ENCODE data around the gene CGA. TPM values are rescaled to one million over a fixed set of nuclear protein-coding genes. Genes with fewer than 3 reads are reported as not detected.

Gene CGA
- total and polyA plus RNA-seq, 9 donors, result 0.50 to 5.0 (median 1.0) TPM

DNA sequence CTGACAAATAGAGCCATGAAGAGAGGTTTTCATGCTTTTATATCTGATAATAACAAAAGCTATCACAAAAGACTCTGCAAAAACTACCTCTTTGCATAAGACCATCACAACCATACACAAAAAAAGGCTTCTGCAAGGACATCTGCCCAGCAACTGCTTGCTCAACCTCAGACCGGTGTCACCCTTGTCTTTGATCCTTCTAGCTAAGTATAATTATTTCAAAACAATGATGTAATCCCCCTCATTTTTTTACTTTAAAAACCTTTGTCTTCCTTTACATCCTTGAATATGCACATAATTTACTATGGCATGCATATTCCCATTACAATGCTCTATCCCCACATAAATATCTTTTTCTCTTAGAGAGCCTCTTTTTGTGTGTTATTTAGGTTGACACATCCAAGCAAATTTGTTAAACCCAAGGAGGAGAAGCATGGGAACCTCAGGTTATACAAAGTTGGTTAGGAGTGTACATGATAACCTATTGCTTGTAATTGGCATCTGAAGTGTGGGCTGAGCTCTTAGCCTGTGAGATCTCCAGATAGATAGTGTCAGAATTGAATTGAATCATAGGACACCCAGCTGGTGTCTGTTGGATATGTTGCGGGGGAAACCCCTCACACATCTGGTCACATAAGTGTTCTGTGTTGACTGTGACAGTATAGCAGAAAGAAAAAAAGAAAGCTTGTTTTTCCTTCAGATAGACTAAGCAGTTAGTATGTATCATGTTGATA lies 20.7 kb upstream of the CGA start:
- Histone ChIP-seq H3K4me3 (ENCODE audit: low read length) (no peak overlapping the region), H3K27me3 (ENCODE audit: control insufficient read depth, insufficient read depth, low read length) (no peaks in the 10 kb centered on the region), H3K27ac (ENCODE audit: low read length) (no peak overlapping the region), H3K4me1 (ENCODE audit: control insufficient read depth, insufficient read depth, low read length) (no peaks in the 10 kb centered on the region), H3K36me3 (ENCODE audit: control insufficient read depth, insufficient read depth, low read length) (no peaks in the 10 kb centered on the region), H3K9me3 (replicated peaks; ENCODE audit: control insufficient read depth, low read depth, low read length) (no peaks in the 10 kb centered on the region)
- 67% methylated on average over 1 of the region's 2 CpGs for WGBS (ENCODE audit: insufficient coverage)
- no peak for DNase-seq

GRCh38 chr6:87110636-87111035 lies 15.7 kb upstream of the CGA start:
- Histone ChIP-seq H3K9me3 (replicated peaks; ENCODE audit: control insufficient read depth, low read depth, low read length) (no peaks in the 10 kb centered on the region), H3K27ac (ENCODE audit: low read length) (no peak overlapping the region), H3K4me1 (ENCODE audit: control insufficient read depth, insufficient read depth, low read length) (no peaks in the 10 kb centered on the region), H3K4me3 (ENCODE audit: low read length) (no peak overlapping the region), H3K27me3 (ENCODE audit: control insufficient read depth, insufficient read depth, low read length) (no peaks in the 10 kb centered on the region), H3K36me3 (ENCODE audit: control insufficient read depth, insufficient read depth, low read length) (no peaks in the 10 kb centered on the region)
- DNase-seq, result no peak
- 100% methylated on average over 1 of the region's 1 CpG for WGBS (ENCODE audit: insufficient coverage)

DNA sequence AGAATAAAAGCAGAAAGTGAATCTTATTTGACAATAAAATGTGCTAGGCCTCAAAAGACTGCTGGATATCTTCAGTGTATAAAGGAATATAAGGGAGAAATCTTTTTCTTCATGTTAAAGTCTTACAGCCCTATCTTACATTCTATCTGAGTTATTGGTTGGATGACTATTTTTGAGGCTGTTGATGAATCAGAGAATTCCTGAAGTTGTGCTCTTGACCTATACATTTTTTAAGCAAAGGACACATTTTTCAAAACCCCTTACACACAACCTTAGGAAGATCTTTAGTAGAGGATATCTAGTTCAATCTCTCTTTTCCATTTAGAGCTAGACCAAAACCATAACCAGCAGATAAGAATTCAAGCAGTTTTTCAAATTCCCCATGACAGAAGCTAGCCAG lies 10.9 kb upstream of the CGA start:
- no peaks in the 10 kb centered on the region for H3K9me3 ChIP-seq (replicated peaks; ENCODE audit: control insufficient read depth, low read depth, low read length)
- no peaks in the 10 kb centered on the region for H3K4me1 ChIP-seq (ENCODE audit: control insufficient read depth, insufficient read depth, low read length)
- no peak overlapping the region for H3K4me3 ChIP-seq (ENCODE audit: low read length)
- no peaks in the 10 kb centered on the region for H3K36me3 ChIP-seq (ENCODE audit: control insufficient read depth, insufficient read depth, low read length)
- DNase-seq, result no peak
- H3K27me3 ChIP-seq (ENCODE audit: control insufficient read depth, insufficient read depth, low read length), result no peaks in the 10 kb centered on the region
- H3K27ac ChIP-seq (ENCODE audit: low read length), result no peak overlapping the region

GRCh38 chr6:87104667-87105066 lies 9.8 kb upstream of the CGA start:
- H3K36me3 ChIP-seq (ENCODE audit: control insufficient read depth, insufficient read depth, low read length), result no peaks in the 10 kb centered on the region
- H3K27ac ChIP-seq (ENCODE audit: low read length), result no peak overlapping the region
- no peaks in the 10 kb centered on the region for H3K9me3 ChIP-seq (replicated peaks; ENCODE audit: control insufficient read depth, low read depth, low read length)
- no peaks in the 10 kb centered on the region for H3K27me3 ChIP-seq (ENCODE audit: control insufficient read depth, insufficient read depth, low read length)
- DNase-seq, result no peak
- H3K4me3 ChIP-seq (ENCODE audit: low read length), result no peak overlapping the region
- no peaks in the 10 kb centered on the region for H3K4me1 ChIP-seq (ENCODE audit: control insufficient read depth, insufficient read depth, low read length)
- 62% methylated on average over 3 of the region's 4 CpGs for WGBS (ENCODE audit: insufficient coverage)

DNA sequence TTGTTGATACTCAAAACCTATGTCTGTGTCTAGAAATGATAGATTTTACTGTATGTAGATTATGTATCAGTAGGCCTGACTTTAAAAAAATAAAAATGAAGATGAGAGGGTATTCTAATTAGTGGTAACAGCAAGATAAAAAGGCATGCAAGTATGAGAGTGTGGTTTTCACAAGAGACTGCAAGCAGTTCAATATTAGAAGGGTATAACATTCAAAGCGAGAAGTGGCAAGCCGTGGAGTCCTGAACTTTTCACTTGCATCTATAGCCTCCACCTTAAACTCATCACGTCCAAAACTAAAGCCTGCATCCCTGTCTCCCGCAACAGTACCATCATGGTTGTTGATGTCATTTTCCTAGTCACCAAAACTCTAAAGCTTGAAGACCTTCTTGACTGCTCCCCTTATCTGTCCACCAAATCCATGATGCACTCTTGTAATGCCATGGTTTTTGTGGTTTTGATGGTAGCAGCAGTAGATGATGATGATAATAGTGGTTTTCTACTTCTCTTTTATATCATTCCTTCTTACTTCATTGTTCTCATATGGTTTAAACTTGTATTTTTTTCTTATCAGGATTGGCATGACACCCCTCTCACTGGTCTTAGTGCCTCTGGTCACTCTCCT lies 9.2 kb upstream of the CGA start:
- H3K4me1 ChIP-seq (ENCODE audit: control insufficient read depth, insufficient read depth, low read length), result no peaks in the 10 kb centered on the region
- WGBS (ENCODE audit: insufficient coverage), result 100% methylated on average over 1 of the region's 4 CpGs
- no peaks in the 10 kb centered on the region for H3K27me3 ChIP-seq (ENCODE audit: control insufficient read depth, insufficient read depth, low read length)
- H3K9me3 ChIP-seq (replicated peaks; ENCODE audit: control insufficient read depth, low read depth, low read length), result no peaks in the 10 kb centered on the region
- no peak overlapping the region for H3K4me3 ChIP-seq (ENCODE audit: low read length)
- no peaks in the 10 kb centered on the region for H3K36me3 ChIP-seq (ENCODE audit: control insufficient read depth, insufficient read depth, low read length)
- no peak overlapping the region for H3K27ac ChIP-seq (ENCODE audit: low read length)
- DNase-seq, result no peak

DNA sequence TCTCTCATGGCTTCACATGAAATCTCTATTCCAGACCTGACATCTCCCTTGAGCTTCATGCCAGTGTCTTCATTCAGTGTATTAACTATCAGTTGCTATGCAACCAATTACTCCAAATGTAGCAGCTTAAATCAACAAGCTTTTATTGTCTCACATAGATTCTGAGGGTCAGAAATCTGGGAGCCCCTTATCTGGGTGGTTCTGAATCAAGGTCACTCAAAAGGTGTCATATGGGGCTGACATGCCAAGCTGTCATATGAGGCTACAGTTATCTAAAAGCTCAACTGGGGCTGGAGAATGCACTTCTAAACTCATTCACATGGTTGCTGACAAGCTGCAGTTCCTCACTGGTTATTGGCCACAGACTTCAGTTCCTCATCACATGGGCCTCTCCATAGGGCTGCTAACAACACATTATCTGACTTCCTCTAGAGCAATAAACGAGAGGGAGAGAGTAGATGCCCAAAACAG lies 7.3 kb upstream of the CGA start:
- Histone ChIP-seq H3K36me3 (ENCODE audit: control insufficient read depth, insufficient read depth, low read length) (no peaks in the 10 kb centered on the region), H3K4me1 (ENCODE audit: control insufficient read depth, insufficient read depth, low read length) (no peaks in the 10 kb centered on the region), H3K27ac (ENCODE audit: low read length) (no peak overlapping the region), H3K27me3 (ENCODE audit: control insufficient read depth, insufficient read depth, low read length) (no peaks in the 10 kb centered on the region), H3K4me3 (ENCODE audit: low read length) (no peak overlapping the region), H3K9me3 (replicated peaks; ENCODE audit: control insufficient read depth, low read depth, low read length) (no peaks in the 10 kb centered on the region)
- DNase-seq, result peak; percentile 71
- no CpG with 5 or more reads among the region's 1 CpG for WGBS (ENCODE audit: insufficient coverage)

- no peak for DNase-seq
- Histone ChIP-seq H3K27ac (ENCODE audit: low read length) (no peak overlapping the region), H3K27me3 (ENCODE audit: control insufficient read depth, insufficient read depth, low read length) (no peaks in the 10 kb centered on the region), H3K4me3 (ENCODE audit: low read length) (no peak overlapping the region), H3K4me1 (ENCODE audit: control insufficient read depth, insufficient read depth, low read length) (no peaks in the 10 kb centered on the region), H3K9me3 (replicated peaks; ENCODE audit: control insufficient read depth, low read depth, low read length) (no peaks in the 10 kb centered on the region), H3K36me3 (ENCODE audit: control insufficient read depth, insufficient read depth, low read length) (no peaks in the 10 kb centered on the region)
- WGBS (ENCODE audit: insufficient coverage), result no CpG with 5 or more reads among the region's 2 CpGs
Measured at GRCh38 chr6:87101067-87101466, 6.2 kb upstream of the CGA start.

- Histone ChIP-seq H3K36me3 (ENCODE audit: control insufficient read depth, insufficient read depth, low read length) (no peaks in the 10 kb centered on the region), H3K4me3 (ENCODE audit: low read length) (no peak overlapping the region), H3K4me1 (ENCODE audit: control insufficient read depth, insufficient read depth, low read length) (no peaks in the 10 kb centered on the region), H3K27ac (ENCODE audit: low read length) (no peak overlapping the region), H3K9me3 (replicated peaks; ENCODE audit: control insufficient read depth, low read depth, low read length) (no peaks in the 10 kb centered on the region), H3K27me3 (ENCODE audit: control insufficient read depth, insufficient read depth, low read length) (no peaks in the 10 kb centered on the region)
- 93% methylated on average over 2 of the region's 3 CpGs for WGBS (ENCODE audit: insufficient coverage)
- DNase-seq, result no peak
Measured at GRCh38 chr6:87100216-87100615, 5.3 kb upstream of the CGA start.

- Histone ChIP-seq H3K4me1 (ENCODE audit: control insufficient read depth, insufficient read depth, low read length) (no peaks in the 10 kb centered on the region), H3K27ac (ENCODE audit: low read length) (no peak overlapping the region), H3K27me3 (ENCODE audit: control insufficient read depth, insufficient read depth, low read length) (no peaks in the 10 kb centered on the region), H3K4me3 (ENCODE audit: low read length) (no peak overlapping the region), H3K9me3 (replicated peaks; ENCODE audit: control insufficient read depth, low read depth, low read length) (no peaks in the 10 kb centered on the region), H3K36me3 (ENCODE audit: control insufficient read depth, insufficient read depth, low read length) (no peaks in the 10 kb centered on the region)
- DNase-seq, result no peak
Measured at GRCh38 chr6:87099472-87099871, 4.6 kb upstream of the CGA start.

GRCh38 chr6:87094576-87094975 lies 330 bp downstream of the CGA start:
- H3K27me3 ChIP-seq (ENCODE audit: control insufficient read depth, insufficient read depth, low read length), result no peaks in the 10 kb centered on the region
- no peak overlapping the region for H3K4me3 ChIP-seq (ENCODE audit: low read length)
- H3K9me3 ChIP-seq (replicated peaks; ENCODE audit: control insufficient read depth, low read depth, low read length), result no peaks in the 10 kb centered on the region
- no peaks in the 10 kb centered on the region for H3K36me3 ChIP-seq (ENCODE audit: control insufficient read depth, insufficient read depth, low read length)
- no peaks in the 10 kb centered on the region for H3K4me1 ChIP-seq (ENCODE audit: control insufficient read depth, insufficient read depth, low read length)
- no peak for DNase-seq
- H3K27ac ChIP-seq (ENCODE audit: low read length), result no peak overlapping the region
- no CpG with 5 or more reads among the region's 1 CpG for WGBS (ENCODE audit: insufficient coverage)
